ENCODE results near the gene TRPM4.
A peak's percentile ranks its signal among the peaks of the same experiment; 100 is the strongest.
"Not testable (repeated sequence)": the region's sequence is repeated elsewhere in the genome, so short reads cannot be mapped to it uniquely, and the experiment has no call there.

TRPM4 gene

GRCh38 chr19:49127674-49128544, 29.7 kb upstream of the TRPM4 start:
- peak; percentile 85 for DNase-seq

DNA sequence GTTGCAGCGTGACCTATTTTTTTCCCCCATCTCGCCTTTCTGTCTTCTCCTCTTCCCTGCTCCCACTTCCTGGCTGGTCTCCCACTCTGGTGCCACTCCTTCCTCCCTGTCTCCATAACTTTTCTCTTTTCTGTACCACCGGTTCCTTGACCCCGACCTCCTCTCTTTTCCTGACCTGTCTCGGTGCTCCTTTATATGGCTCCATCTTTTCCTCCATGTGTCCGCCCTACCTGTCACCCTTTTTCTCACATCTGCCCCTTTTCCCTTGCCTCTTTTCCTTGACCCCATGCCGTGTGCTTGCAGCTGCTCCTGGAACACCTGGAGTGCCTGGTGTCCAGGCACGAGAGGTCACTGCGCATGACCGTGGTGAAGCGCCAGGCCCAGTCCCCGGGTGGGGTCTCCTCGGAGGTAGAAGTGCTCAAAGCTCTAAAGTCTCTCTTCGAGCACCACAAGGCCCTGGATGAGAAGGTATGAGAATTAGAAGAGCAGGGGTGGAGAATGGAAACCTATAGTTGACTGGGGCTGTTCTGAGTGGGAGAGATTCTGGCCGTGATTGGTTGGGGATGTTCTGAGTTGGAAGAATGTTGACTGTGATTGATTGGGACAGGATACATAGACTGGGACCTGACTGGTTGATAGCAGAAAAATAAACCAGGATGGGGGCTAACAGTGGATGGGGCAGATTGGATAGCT, 28.9 kb upstream of the TRPM4 start:
- no peak for DNase-seq

- DNase-seq: no peak
Measured at GRCh38 chr19:49129238-49129583, 28.4 kb upstream of the TRPM4 start.

DNA sequence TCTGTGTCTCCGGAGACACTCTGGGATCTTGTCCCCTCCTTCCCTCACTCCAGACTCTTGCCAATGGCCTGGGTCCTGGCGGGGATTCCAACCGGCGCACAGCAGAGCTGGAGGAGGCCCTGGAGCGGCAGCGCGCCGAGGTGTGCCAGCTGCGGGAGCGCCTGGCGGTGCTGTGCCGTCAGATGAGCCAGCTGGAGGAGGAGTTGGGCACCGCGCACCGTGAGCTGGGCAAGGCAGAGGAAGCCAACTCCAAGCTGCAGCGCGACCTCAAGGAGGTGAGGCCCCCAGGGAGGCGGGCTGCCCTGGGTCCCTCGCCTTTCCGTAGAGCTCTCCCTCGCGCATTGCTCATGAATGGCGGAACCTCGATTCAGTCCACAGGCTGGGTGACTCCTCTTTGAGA, 27.3 kb upstream of the TRPM4 start:
- DNase-seq: no peak

DNA sequence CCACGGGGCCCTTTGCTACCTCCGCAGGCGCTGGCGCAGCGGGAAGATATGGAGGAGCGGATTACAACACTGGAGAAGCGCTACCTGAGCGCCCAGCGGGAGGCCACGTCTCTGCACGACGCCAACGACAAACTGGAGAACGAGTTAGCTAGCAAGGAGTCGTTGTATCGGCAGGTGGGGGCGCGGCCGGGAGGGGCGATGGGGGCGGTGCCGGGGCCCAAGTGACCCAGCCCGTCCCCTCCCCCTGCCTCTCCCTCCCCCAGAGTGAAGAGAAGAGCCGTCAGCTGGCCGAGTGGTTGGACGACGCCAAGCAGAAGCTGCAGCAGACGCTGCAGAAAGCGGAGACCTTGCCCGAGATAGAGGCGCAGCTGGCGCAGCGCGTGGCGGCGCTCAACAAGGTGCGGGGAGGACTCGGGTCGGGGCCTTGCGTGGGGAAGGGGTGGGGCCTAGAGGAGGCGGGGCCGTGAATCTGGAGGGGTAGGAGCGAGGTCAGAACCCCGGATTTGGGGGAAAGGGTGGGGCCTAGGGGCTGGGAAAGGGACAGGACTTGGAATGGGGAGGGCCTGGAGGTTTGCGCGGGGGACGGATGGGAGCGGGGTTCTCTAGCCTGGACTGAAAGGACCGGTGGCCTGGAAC, 24.5 kb upstream of the TRPM4 start:
- no peak for DNase-seq

DNA sequence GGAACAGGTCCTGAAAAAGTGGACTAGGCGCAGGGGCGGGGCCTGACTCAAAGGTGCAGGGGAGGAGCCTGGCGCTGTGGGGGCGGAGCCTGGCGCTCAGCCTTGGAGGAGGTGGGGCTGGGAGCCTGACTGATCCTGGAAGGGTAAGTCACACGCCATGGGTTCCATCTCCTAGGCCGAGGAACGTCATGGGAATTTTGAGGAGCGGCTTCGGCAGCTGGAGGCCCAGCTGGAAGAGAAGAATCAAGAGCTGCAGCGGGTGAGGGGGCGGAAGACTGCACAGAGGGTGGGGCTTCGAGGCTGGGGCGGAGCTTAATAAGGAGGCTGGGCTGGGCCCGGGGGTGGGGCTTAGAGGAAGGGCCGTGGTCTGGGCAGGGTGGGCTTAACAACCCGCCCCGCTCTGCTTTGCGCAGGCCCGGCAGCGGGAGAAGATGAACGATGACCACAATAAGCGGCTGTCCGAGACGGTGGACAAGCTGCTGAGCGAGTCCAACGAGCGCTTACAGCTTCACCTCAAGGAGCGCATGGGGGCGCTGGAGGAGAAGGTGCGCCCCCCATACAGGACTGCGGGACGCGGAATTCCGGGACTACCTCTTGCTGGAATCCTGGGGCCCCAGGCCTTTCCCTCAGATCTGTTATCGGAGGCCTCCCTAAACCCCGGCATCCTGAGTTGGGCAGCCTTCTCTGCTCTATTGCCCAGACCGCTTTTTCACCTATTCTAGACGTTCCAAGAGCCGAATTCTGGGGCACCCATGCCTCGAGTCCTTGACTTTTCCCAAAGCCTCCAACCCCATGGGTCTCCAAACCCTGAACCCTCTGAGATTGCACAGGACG, 23.8 kb upstream of the TRPM4 start:
- no peak for DNase-seq

- no peak for DNase-seq
Measured at GRCh38 chr19:49135686-49136085, 21.9 kb upstream of the TRPM4 start.

- no peak for DNase-seq
Measured at GRCh38 chr19:49136771-49137171, 20.8 kb upstream of the TRPM4 start.

- DNase-seq: no peak
Measured at GRCh38 chr19:49140951-49141350, 16.6 kb upstream of the TRPM4 start.

- no peak for DNase-seq
Measured at GRCh38 chr19:49141352-49141751, 16.2 kb upstream of the TRPM4 start.

GRCh38 chr19:49142866-49143335, 14.7 kb upstream of the TRPM4 start:
- DNase-seq: no peak

DNA sequence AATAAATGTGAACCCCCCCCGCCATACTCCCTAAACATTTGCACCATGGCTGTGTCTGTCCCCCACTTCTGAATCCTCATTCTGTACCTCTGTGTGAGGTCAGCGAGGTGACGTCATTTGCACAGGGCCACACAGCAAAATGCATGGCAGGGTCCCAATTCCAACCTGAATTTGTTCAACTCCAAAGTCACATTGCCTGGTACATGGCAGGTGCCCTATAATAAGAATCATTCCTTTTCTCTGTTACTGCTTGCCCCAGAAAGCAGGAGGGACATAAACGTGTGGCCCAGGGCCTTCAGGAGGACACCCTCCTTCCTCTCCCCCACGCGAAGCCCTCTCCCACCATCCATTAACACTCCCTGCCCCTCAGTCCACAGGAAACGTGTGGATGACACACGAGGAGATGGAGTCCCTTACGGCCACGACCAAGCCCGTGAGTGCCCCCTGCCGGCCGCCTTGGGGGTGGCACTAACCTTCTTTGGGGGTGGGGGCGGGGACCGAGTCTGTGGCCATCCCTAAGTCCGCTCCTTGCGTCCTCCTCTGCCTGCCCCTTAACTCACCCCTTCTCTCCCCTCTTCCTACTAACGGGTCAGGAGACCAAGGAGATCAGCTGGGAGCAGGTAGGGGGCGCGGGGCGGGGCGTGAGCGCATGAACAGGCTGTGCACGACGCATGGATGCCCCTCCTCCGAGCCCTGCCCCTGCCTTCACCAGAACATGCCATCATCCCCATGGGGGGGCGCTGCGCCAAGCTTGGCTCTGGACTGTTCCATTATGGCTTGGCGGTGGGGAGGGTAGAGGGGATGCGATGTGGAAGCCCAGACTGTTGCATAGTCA, 11.8 kb upstream of the TRPM4 start:
- DNase-seq: no peak

GRCh38 chr19:49146408-49146770, 11.2 kb upstream of the TRPM4 start:
- DNase-seq: not testable (repeated sequence)

DNA sequence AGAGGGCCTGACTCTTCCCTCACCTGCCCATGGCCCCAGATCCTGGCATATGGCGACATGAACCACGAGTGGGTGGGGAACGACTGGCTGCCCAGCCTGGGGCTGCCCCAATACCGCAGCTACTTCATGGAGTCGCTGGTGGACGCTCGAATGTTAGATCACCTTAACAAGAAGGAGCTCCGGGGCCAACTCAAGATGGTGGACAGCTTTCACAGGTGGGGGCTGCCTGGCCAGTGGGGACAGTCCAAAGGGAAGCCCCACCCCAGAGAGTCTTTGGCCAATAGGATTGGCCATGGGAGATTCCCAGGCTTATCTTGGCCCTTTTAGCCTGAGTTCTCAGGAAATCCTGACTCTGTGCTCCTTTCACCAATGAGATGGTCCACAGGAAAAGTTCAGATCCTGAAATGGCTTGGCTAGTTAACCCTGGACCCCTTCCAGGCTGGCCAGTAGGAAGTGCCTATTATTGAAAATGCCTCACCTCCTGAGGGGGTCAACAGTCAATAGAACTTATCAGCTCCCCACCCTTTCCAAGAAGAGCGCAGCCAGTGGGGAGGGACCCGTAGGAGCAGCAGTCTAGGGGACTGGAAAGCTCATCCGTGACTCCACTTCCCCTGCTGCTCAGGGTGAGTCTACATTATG, 9.4 kb upstream of the TRPM4 start:
- no peak for DNase-seq

- DNase-seq: peak; percentile 92
Measured at GRCh38 chr19:49148784-49149651, 8.6 kb upstream of the TRPM4 start.

GRCh38 chr19:49149652-49150105, 7.9 kb upstream of the TRPM4 start:
- DNase-seq: peak; percentile 59

GRCh38 chr19:49150106-49150943, 7.3 kb upstream of the TRPM4 start:
- peak; percentile 70 for DNase-seq

DNA sequence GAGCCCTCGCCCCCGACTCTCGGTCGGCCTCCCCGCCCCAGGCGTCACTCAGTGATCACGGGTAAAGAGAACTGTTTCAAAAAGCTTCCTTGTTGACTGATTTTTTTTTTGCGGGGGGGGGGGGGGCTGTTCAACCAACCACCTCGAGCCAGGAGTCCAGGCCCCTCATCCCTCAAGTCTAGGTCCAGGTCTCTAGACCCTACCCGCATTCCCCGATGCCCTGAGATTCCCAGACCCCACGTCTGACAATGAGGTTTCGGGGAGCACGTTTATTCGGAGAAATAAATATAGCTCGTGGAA, 6.7 kb upstream of the TRPM4 start:
- DNase-seq: no peak

- peak; percentile 79 for DNase-seq
Measured at GRCh38 chr19:49151267-49152118, 6.1 kb upstream of the TRPM4 start.
